Measurements from ENCODE around the gene JMJD8.
A peak's percentile ranks its signal among the peaks of the same experiment; 100 is the strongest.
"Not testable (repeated sequence)": the region's sequence is repeated elsewhere in the genome, so short reads cannot be mapped to it uniquely, and the experiment has no call there.

Gene JMJD8

DNA sequence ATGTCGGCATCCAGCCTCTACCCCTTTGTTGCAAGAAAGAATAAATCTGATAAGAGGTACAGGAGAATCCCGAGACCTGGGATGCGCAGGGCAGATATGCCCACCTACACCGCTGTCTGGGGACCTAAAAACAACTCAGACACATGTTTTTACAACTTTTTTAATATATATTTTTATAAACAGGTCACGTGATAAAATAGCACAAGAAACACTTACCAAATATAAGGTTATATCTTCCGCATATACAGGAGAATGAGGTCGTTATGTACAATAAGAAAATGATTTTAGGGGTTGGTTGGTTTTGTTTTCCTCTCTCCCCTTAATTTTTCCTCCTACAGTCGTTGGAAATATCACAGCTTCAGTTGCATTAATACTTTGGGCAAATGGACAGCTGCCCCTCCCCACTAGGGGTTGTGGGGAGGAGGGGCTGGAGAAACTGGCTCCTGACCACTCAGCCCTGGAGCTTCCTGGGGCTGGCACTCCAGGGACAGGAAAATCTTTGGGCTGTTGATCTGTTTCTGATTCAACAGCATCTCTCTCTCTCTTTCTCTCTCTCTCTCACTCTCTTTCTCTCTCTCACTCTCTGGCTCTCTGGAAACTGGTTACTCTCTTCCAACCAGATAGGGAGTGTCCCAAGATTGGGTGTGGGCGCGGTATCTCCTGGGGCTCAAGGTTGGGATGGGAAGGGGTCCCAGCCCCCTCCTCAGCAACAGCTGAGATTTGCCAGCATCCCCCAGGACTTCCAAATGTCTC, 8.4 kb upstream of the JMJD8 start:
- DNase-seq (ENCODE audit: low read depth in 3 of 3) = no peak

- DNase-seq (ENCODE audit: low read depth in 3 of 3) = not testable (repeated sequence)
These were observed 7.1 kb upstream of the JMJD8 start for GRCh38 chr16:691242-691641.

- DNase-seq (ENCODE audit: low read depth in 3 of 3) = no peak
These were observed 5.2 kb upstream of the JMJD8 start for GRCh38 chr16:689175-689897.

DNA sequence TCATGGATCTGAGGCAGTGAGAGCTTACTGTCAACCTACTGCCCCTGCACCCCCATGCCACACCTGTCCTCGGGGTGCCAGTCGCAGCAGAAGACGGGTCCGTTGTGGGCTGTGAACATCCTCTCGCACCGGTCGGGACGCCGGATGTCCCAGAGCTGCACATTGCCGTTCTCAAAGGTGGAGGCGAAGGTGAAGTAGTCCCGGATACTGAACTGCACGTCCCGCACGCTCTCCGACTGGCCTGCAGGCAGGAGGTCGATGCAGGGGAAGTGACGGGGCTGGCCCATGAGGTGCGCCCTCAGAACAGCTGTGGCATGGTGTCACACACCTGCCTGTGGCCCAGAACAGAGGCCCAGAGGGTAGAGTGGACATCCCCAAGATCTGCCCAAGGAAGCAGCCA, 3.4 kb upstream of the JMJD8 start:
- DNase-seq (ENCODE audit: low read depth in 3 of 3) = no peak

DNA sequence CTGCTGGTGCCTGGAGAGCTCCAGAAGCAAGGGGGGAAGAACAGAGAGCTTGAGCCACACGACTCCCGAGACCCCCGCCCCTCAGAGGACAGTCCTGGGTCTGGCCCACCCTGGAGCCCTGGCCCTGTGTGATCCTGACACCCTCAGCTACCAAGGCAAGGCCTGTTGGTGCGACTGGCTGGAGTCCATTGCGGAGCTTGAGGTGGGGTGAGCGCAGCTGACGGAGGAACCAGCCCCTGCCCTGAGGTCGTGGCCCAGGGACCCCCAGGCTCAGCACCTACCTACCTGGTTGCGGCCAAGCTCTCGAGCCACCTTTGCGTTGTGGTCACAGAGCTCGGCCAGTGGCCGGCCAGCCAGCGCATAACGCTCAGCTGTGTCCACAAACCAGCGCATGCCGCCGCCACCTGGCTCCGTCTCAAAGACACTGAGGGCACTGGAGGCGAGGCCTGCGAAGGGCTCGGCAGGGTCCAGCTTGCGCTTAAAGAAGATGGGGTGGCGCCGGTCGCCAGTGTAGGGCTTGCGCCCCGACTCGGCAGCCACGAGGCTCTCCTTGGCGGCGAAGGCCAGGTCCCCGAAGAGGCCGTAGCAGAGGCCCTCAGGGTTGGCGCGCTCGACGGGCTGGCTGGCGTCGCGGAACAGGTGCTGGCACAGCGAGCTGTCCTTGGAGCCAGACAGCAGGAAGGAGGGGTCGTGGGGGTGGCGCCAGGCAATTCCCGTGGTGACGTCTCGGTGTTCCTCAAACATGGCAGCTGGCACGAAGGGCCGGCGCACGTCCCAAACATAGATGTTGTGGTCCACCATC, 2.5 kb upstream of the JMJD8 start:
- no peak for DNase-seq (ENCODE audit: low read depth in 3 of 3)

DNA sequence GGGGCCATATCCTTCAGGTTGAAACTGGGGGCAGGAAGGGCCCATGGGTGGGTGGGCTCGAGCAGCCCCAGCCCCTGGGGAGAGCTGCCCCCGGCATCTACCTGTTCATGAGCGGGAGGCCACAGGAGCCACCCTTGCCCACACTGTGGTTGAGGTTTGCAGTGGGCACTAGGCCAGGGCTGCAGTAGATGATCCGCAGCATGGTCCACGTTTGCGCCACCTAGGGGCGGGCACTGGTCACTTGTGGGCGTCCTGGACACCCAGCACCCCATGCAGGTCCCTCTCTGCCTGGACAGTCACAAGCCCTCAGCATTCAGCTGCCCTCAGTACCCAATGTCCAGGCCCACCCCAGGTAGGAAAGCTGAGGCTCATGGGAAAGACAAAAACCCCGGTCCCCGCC, 1.8 kb upstream of the JMJD8 start:
- DNase-seq (ENCODE audit: low read depth in 3 of 3) = no peak

DNA sequence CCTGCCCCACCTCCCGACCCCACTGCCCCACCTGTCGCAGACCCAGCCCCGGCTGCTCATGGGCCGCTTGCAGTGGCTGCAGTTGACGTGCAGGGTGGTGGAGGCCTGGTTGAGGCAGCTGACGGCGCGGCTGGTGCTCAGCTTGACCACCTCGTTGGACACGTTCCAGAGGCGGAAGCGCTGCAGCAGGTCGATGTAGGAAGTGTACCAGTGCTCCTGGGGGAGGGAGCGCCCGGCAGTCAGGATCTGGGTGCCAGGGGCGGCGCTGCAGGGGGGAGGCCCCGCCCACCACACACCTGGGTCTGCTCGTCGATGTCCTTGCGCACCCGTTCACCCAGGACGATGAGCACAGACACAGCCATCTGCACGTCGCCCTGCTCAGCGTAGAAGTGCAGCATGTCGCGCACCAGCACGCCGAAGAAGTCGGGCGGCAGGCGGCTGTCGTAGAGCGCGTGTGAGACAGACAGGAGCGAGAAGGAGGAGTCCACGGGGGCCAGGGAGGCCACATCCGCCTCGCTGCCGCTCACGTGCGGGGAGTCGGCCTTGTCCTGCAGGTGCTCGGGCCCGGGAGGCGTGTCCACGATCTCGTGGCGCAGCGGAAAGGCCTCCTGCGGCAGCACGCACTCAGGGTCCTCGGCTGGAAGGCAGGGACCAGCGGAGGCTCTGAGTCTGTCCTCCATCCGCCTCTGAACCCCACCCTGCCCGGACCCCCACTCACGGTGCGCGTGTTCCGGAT, 995 bp upstream of the JMJD8 start:
- no peak for DNase-seq (ENCODE audit: low read depth in 3 of 3)

GRCh38 chr16:683396-684070, 601 bp downstream of the JMJD8 start:
- DNase-seq (ENCODE audit: low read depth in 3 of 3) = no peak

GRCh38 chr16:682493-683395, 1.4 kb downstream of the JMJD8 start:
- no peak for DNase-seq (ENCODE audit: low read depth in 3 of 3)

- no peak for DNase-seq (ENCODE audit: low read depth in 3 of 3)
These were observed 2.2 kb downstream of the JMJD8 start for GRCh38 chr16:681746-682427.

DNA sequence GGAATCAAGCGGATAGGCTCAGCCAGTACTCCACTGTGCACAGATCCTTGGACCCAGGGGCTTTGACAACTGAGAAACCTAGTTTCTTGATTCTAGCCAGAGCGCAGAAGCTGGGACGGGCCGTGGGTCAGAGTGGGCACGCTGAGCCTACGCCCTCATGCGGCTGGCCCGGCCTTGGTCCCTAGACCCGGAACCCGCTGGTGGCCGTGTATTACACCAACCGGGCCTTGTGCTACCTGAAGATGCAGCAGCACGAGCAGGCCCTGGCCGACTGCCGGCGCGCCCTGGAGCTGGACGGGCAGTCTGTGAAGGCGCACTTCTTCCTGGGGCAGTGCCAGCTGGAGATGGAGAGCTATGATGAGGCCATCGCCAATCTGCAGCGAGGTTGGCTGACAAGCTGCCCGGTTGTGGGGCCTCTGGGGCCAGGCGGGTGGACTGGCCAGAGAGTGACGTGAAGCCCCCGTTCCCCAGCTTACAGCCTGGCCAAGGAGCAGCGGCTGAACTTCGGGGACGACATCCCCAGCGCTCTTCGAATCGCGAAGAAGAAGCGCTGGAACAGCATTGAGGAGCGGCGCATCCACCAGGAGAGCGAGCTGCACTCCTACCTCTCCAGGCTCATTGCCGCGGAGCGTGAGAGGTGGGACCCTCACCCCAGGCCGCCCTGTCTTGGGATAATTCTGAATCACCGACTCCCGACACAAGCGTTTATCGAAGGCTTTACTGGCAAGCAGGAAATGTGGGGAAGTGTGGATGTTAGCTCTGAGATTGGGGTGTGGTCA, 3.0 kb downstream of the JMJD8 start:
- no peak for DNase-seq (ENCODE audit: low read depth in 3 of 3)

- no peak for DNase-seq (ENCODE audit: low read depth in 3 of 3)
These were observed 3.5 kb downstream of the JMJD8 start for GRCh38 chr16:680625-680945.

GRCh38 chr16:679814-680624, 4.1 kb downstream of the JMJD8 start, which contains the start of gene STUB1:
STUB1 (plus strand) TSS chr16:680410; CDS start chr16:680526, 116 bp downstream.
- peak; percentile 84 to 93 (median 87) for DNase-seq (ENCODE audit: low read depth in 3 of 3)

- DNase-seq (ENCODE audit: low read depth in 3 of 3) = peak in 1 of 3 donors; percentile 37
These were observed 5.0 kb downstream of the JMJD8 start for GRCh38 chr16:678858-679813.

GRCh38 chr16:678209-678857, 5.8 kb downstream of the JMJD8 start:
- no peak for DNase-seq (ENCODE audit: low read depth in 3 of 3)
